Testis (tissue), 3 donors: Measurements from ENCODE around the gene TACR1. TPM values are rescaled to one million over a fixed set of nuclear protein-coding genes. Genes with fewer than 3 reads are reported as not detected.

Experiments
- DNase-seq: peaks from one replicate; pipeline ENCODE4 v3.0.0-alpha.2; 2019
- H3K27ac ChIP-seq, 2 donors: fragments of 200-600 bp; sonication (generic); one replicate each; pipeline ENCODE4 v1.5.1; 2019
- H3K27me3 ChIP-seq: fragments of 200-600 bp; sonication (generic); one replicate; pipeline ENCODE4 v1.5.1; 2019
- H3K36me3 ChIP-seq: fragments of 200-600 bp; sonication (generic); one replicate; pipeline ENCODE4 v1.5.1; 2017; ENCODE audit warnings: low read depth; ENCODE audit errors: missing control alignments
- H3K4me1 ChIP-seq: fragments of 200-600 bp; sonication (generic); one replicate; pipeline ENCODE4 v1.5.1; 2019
- H3K4me3 ChIP-seq, 2 donors: fragments of 200-600 bp; sonication (generic); one replicate each; pipeline ENCODE4 v1.5.1; 2017 to 2019
- H3K9me3 ChIP-seq: fragments of 200-600 bp; sonication (generic); one replicate; pipeline ENCODE4 v1.5.1; 2017
- CTCF ChIP-seq, 3 experiments: fragments of 450-650 bp in 2 of 3; fragments of 200-600 bp in 1 of 3; sonication (generic) in 1 of 3; IDR thresholded peaks; one replicate each; pipeline ENCODE4 v1.5.1; 2016 to 2019; ENCODE audit warnings: antibody characterized with exemption in 3 of 3, mild to moderate bottlenecking in 2 of 3, moderate library complexity in 1 of 3
- POLR2A ChIP-seq: fragments of 450-650 bp; IDR thresholded peaks from one replicate; pipeline ENCODE4 v1.6.1; 2017; ENCODE audit warnings: antibody characterized with exemption, mild to moderate bottlenecking, moderate library complexity
- WGBS, 2 donors: methylation state at CpG; one replicate each; pipeline ENCODE4 v1.1.5; 2018; 5-methylcytosine and 5-hydroxymethylcytosine counted together
- intact Hi-C: fragments of 100-400 bp; cut with DNase I; formaldehyde crosslinking; loops from one replicate; pipeline ENCODE4 v1.15.1; 2023; ENCODE audit warnings: low total_unique reads
- polyA plus RNA-seq: library from polyadenylated mRNA; stranded (reverse); fragments of 350-450 nt; fragmentation: Illumina TruSeq; extraction: RNeasy Lipid Tissue Mini Kit (QIAGEN cat#74804); gene quantifications from one replicate; pipeline ENCODE4 v1.2.3, GENCODE V29; 2014; ENCODE audit warnings: low read depth, low replicate concordance; ENCODE audit not compliant: insufficient read depth
- total RNA-seq, 2 donors: library from RNA; depleted of rRNA; stranded (reverse); fragments of >200 nt; gene quantifications; one replicate each; pipeline ENCODE4 v1.2.3, GENCODE V29; 2016

TACR1 gene
- total and polyA plus RNA-seq, 3 donors from 2014 or later, result 0.06 to 0.47 (median 0.38) TPM

DNA sequence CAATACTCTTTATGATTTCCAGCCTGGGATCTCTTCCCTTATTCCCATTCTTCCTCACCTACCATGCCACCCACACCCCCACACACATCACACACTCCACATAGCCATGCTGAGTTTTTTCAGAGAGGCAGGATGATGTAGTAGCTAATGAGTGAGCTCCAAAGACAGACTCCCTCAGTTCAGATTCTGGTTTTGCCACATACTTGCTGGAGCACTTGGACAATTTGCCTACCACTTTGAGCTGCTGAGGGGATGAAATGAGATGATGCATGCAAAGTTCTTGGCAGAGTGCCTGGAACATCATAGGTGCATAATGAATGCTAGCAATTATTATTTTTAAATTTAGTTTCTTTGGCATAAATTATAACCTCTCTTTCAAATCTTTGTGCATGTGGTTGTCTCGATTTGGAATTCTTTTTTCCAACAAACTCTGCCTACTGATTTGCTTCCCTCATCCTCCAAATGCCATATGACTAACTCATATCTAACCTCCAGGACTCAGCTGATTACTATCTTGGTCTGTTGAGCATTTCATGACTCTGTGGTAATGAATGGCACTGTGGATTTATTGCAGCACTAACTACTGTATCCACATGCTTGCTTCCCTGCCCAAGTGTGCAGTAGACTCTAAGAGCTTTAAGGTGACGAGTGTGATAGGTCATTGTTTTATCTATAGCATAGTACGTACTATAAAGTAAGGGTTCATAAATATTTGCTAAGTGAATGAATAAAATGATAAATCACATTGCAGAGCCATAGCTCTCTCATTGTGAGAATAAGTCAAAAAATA, 99.1 kb downstream of the TACR1 start:
- no peak for DNase-seq
- Histone ChIP-seq H3K9me3 (no peaks in the 10 kb centered on the region), H3K36me3 (no peaks in the 10 kb centered on the region), H3K4me1 (no peaks in the 10 kb centered on the region), H3K4me3 (no peak overlapping the region), H3K27ac (no peak overlapping the region), H3K27me3 (no peaks in the 10 kb centered on the region)
- WGBS, 2 donors, result 82 to 86% methylated on average over 3 of the region's 3 CpGs
- intact Hi-C loops, result no loop called here
- no peak for TF ChIP-seq CTCF (IDR thresholded peaks at IDR 0.05)
- TF ChIP-seq POLR2A, result no peak

DNA sequence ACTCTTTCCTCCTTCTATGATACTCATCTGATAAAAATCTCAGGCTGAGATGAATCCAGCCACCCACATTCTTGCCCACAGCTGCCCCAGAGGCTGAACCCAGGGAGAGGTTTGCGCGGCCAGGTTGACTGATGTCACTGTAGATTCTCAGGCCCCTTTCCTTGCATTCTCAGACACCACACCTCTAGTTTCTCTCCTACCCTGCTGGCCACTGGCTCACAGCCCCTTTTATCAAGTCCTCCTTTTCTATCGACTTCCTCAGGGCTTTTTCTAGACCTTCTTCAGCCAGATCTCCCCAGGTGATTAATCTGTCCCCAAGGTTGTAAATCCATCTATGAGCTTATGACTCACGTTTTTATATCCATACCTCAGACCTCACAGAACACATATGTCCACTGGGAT, 99.8 kb downstream of the TACR1 start:
- WGBS, 2 donors, result 77% methylated on average over 4 of the region's 4 CpGs
- no peak for DNase-seq
- Histone ChIP-seq H3K36me3 (no peaks in the 10 kb centered on the region), H3K9me3 (no peaks in the 10 kb centered on the region), H3K4me3 (no peak overlapping the region), H3K27ac (no peak overlapping the region), H3K27me3 (no peaks in the 10 kb centered on the region), H3K4me1 (no peaks in the 10 kb centered on the region)
- intact Hi-C loops, result no loop called here
- TF ChIP-seq CTCF (IDR thresholded peaks at IDR 0.05) (no peak), POLR2A (no peak)

DNA sequence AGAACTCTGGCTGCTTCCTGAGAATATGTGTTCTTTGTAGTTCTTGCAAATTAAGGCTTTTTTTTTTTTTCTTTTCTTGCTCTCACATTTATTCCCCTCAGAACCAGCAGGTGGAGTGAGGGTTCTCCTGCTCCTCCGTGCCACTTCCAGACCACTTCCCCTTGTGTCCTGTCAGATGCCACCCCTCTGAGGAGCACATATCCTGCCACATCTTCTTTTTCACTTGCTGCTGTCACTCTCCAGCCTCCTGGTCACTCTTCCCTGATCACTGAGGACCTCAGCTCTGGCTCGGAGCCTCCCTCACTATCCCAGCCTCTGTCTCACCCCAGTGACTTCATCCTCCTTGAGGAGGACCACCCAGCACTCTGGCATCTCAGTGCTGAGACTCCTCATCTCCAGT, 100.5 kb downstream of the TACR1 start:
- WGBS, 2 donors, result 53 to 54% methylated on average over 2 of the region's 2 CpGs
- TF ChIP-seq CTCF (IDR thresholded peaks at IDR 0.05) (peak in 2 of 3 experiments; percentile 17 to 33), POLR2A (no peak)
- H3K4me1 ChIP-seq, result no peaks in the 10 kb centered on the region
- intact Hi-C loops, result no loop called here
- H3K27me3 ChIP-seq, result no peaks in the 10 kb centered on the region
- no peak overlapping the region for H3K27ac ChIP-seq
- H3K36me3 ChIP-seq, result no peaks in the 10 kb centered on the region
- H3K4me3 ChIP-seq, result no peak overlapping the region
- DNase-seq, result peak; percentile 19
- H3K9me3 ChIP-seq, result no peaks in the 10 kb centered on the region

- TF ChIP-seq CTCF (IDR thresholded peaks at IDR 0.05) (no peak), POLR2A (no peak)
- intact Hi-C loops, result no loop called here
- no peaks in the 10 kb centered on the region for H3K27me3 ChIP-seq
- no peak overlapping the region for H3K27ac ChIP-seq
- no peaks in the 10 kb centered on the region for H3K4me1 ChIP-seq
- H3K9me3 ChIP-seq, result no peaks in the 10 kb centered on the region
- H3K4me3 ChIP-seq, result no peak overlapping the region
- DNase-seq, result no peak
- 93 to 95% methylated on average over 1 of the region's 1 CpG for WGBS, 2 donors
- H3K36me3 ChIP-seq, result no peaks in the 10 kb centered on the region
Measured at GRCh38 chr2:75097831-75098230, 101.5 kb downstream of the TACR1 start.

DNA sequence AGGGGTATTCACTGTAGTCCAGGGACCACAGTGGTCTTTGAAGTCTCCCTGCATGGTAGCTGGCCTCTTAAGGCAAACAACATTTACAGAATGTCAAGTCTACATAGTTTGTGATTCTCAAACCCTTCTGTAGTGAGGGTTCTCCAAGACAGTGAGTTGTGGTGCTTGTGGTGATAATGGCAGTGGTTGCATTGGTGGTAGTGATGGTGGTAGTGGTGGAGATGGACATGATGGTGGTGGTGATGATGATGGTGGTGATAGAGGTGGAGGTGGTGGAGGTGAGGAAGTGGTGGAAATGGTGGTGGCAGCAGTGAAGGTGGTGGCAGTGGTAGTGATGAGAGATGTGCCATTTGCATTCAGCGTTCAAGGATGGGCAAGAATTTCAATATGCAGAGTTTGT, 104.9 kb downstream of the TACR1 start:
- WGBS, 2 donors, result 93 to 97% methylated on average over 1 of the region's 1 CpG
- no peak for TF ChIP-seq POLR2A
- TF ChIP-seq CTCF (IDR thresholded peaks at IDR 0.05), result no peak
- H3K4me1 ChIP-seq, result no peaks in the 10 kb centered on the region
- no peaks in the 10 kb centered on the region for H3K9me3 ChIP-seq
- no peak for DNase-seq
- no peaks in the 10 kb centered on the region for H3K27me3 ChIP-seq
- H3K36me3 ChIP-seq, result no peaks in the 10 kb centered on the region
- H3K4me3 ChIP-seq, result no peak overlapping the region
- no peak overlapping the region for H3K27ac ChIP-seq
- intact Hi-C loops, result no loop called here
